GM19043 (cell line): ENCODE results near the gene ZBTB49.
"Not testable (repeated sequence)": the region's sequence is repeated elsewhere in the genome, so short reads cannot be mapped to it uniquely, and the experiment has no call there.

Source experiments
- ATAC-seq: cut with Tn5 transposase; IDR thresholded peaks from one replicate; pipeline ENCODE4 v1.9.1; 2021; ENCODE audit warnings: low read depth; ENCODE audit not compliant: unreplicated experiment

Gene ZBTB49

GRCh38 chr4:4321951-4322688 lies 32.1 kb downstream of the ZBTB49 start:
- no peak for ATAC-seq

DNA sequence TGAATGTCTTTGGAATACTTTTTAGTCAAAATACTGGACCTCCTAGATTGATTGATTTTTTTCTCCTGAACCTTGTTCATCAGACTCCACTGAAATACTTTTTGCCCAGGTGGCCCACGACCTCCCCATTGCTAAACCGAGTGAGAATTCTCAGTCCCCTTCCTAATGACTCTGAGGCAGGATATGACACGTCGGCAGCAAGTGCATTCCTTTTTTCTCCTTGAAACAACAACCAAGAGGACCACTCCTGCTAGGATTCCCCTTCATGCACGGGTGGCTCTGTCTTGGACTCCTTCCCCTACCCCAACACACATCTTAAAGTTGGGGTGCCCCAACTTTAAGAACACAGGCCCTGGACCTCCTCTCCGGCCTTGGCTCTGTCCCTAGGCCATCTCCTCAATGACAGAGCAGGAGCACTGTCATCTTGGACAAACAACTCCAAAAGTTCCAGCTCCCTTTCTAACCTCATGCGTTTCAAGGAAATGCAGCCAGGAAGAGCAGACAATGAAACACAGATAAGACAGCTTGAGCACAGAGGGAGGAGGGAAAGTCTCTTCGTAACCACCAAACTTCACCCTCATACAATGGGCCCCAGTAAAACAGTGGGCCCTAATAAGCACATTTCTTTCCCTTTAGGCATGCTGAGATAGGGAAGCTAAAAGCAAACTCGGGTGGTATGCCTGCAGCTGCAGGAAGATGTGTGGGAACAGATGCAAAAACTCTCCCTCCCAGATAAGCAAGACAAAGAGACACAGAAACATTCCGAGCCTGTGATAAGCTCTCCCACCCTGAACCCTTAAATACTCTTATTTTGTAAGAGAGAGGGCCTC lies 33.9 kb downstream of the ZBTB49 start:
- ATAC-seq: no peak

GRCh38 chr4:4325321-4325720 lies 35.3 kb downstream of the ZBTB49 start:
- no peak for ATAC-seq

DNA sequence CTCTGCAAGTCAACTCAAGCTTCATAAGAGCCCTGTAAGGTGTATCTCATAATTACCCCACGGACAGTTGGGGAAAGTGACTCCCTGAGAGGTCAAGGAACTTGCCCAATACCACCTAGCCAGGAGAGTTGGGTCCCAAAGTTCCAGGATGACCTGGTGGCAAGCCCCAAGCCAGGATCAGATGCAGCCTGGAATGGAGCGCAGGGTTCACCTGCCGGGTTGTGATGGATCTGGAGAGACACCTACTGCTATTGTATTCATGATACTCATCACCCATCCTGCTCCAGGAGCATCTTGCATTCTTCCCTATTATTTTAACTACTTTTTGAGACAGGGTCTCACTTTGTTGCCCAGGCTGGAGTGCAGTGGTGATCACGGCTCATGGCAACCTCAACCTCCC lies 36.1 kb downstream of the ZBTB49 start:
- ATAC-seq: no peak

GRCh38 chr4:4327652-4328121 lies 37.6 kb downstream of the ZBTB49 start:
- ATAC-seq: no peak

DNA sequence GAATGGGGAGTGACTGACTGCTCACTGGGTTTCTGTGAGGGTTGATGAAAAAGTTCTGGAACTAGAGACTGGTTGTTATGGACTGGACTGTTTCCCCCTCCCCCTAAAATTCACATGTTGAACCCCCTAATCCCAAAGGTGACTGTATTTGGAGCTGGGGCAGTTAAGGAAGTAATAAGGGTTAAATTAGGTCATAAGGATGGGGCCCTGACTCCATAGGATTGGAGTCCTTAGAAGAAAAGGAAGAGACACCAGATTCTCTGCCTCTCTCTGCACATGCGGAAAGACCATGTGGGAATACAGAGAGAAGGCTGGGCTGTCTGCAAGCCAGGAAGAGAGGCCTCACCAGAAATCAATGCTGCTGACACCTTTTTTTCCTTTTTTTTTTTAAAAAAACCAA lies 38.2 kb downstream of the ZBTB49 start:
- no peak for ATAC-seq

- no peak for ATAC-seq
Observed at GRCh38 chr4:4328840-4329239, 38.8 kb downstream of the ZBTB49 start.

- ATAC-seq: no peak
Observed at GRCh38 chr4:4329496-4329895, 39.4 kb downstream of the ZBTB49 start.

DNA sequence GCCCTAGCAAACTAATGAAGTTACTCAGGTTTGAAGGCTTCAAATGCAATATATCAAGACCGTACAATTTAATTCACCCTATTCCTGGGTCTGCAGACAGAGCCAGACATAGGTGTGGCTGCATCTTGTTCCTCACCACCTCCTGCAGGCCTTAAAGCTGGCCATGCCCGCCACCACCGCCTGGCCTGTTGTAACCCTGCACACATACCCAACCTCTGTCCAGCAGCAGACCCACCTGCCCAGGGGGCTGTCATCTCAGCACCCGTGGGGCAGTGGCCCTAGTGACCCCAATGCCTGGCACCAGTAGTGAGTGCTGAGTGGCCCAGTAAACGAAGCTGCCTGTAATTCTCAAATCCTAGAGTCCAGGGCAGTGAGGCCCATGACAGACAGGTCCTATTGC lies 40.7 kb downstream of the ZBTB49 start:
- ATAC-seq: no peak

DNA sequence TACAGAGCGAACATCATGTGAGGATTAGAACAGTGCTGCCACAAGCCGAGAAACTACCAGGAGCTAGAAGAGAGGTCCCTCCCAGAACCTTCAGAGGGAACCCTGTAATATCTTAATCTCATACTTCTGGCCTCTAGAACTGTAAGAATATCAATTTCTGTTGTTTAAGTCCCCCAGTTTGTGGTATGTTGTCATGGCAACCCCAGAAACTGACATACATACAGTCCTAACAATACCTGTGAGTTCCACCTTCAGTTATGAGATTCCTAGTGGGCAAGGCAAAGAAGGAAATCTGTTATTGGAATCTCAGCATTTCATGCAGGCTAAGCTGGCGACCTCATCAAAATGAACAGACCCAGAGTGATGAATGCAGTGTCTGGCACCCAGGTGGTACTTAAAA lies 42.5 kb downstream of the ZBTB49 start:
- ATAC-seq: no peak

- ATAC-seq: no peak
Observed at GRCh38 chr4:4333265-4333706, 43.2 kb downstream of the ZBTB49 start.

GRCh38 chr4:4334798-4335520 lies 44.9 kb downstream of the ZBTB49 start:
- peak; percentile 77 for ATAC-seq

DNA sequence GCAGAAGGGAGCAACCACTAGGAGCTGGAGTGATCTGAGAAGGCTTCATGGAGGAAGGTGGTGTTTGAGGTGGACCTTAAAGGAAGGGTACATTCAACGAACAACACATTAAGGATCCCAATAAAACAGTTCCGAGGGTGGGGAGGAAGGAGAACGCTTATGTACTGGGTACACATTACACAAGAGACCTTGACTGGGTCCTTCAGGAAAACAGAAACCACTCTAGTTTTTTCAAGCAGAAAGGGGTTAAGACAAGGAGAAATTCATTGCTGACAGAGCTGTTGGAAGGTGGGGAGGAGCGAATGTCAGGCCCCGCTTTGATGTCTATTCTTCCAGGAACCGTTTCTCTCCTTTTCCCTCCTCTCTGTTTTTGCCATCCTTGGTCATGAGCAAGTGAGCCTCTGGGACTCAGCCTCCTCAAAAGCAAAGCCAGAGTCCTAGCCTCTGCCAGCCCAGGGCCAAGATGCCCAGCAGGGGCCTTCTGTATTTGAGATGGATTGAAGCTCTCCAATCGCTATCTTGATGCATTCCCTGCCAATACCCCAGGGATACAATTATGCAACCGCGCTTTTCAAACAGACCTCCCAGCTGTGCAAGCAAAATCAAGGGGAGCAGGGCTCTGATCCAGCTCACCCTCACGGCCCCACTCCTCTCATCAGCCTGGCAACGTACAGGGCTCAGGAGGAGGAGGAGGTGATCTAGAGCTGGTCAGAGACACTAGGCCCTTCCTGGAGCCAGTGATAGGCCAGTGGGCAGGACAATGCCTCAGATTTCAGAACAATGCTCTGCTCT lies 48.4 kb downstream of the ZBTB49 start:
- no peak for ATAC-seq

DNA sequence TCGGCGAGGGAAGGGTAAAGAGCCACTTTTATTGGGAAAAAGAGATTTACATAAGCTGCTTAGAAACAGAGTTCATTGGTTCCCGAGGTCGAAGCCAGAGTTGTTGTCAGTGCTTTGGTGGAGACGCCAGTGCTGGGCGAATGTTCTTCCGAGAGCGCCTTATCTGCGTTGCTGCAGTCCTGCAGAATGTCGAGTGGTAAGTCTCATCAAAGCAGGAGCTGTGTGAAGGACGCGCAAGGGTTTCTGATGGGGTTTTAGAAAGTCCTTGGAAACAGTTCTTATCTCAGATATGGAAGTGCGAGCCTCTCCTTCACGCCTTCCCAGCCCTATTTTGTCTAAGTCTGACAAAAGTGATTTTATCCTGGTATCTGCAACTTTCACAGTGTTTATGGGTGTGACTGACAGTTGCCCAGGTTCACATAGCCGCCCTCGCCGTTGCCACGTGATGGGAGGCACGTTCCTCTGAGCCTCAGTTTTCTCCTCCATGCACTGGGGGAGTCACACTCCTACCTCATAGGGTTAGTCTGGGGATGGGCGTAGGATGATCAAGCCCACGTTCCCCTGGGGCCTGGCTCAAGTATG lies 49.5 kb downstream of the ZBTB49 start:
- ATAC-seq: no peak

GRCh38 chr4:4341861-4342650 lies 52.0 kb downstream of the ZBTB49 start:
- no peak for ATAC-seq

- no peak for ATAC-seq
Observed at GRCh38 chr4:4343038-4343437, 53.0 kb downstream of the ZBTB49 start.

DNA sequence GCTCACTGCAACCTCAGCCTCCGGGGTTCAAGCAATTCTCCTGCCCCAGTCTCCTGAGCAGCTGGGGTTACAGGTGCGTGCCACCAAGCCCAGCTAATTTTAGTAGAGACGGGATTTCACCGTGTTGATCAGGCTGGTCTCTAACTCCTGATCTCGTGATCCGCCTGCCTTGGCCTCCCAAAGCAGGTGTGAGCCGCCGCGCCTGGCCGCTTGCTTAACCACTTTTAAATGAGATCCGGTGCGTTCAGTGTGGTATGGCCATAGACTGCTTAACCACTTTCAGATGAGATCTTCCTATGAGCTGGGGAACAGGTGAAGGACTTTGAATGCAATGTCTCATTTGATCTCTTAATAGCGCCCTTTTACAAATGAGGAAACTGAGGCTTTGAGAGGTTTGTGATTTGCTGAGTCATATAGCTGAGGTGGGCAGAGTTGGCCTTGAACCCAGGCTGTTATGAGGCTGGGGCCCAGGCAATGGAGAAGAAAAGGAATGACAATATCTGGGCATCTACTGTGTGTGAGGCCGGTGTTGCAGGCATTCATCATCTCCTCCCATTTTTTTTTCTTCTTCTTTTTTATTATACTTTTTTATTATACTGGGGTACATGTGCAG lies 55.0 kb downstream of the ZBTB49 start:
- ATAC-seq: peak; percentile 85

DNA sequence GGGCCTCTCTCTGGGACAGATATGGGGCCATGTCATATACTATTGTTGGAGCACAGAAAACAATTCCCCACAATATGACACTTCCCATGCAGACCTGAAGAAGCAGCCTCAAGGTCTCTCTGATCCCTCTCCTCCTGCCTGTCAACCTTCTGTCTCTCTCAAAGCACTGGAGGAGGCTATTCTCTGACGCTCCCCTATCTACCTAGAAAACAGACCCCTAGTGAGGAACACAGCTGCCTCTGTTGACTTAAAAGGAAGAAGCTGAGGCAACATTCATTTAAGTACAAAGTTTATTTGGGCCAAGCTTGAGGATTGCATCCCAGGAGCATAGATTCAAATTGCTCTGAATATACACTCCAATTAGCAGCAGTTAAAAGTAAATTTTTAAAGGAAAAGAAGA lies 57.5 kb downstream of the ZBTB49 start:
- ATAC-seq: no peak

DNA sequence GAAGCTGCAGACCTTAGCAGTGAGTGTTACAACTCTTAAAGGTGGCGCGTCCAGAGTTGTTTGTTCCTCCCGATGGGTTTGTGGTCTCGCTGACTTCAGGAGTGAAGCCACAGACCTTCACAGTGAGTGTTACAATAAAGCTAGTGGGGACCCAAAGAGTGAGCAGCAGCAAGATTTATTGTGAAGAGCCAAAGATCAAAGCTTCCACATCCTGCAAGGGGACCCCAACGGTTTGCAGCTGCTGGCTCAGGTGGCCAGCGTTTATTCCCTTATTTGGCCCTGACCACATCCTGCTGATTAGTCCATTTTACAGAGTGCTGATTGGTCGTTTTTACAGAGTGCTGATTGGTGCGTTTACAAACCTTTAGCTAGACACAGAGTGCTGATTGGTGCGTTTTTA lies 58.5 kb downstream of the ZBTB49 start:
- not testable (repeated sequence) for ATAC-seq
